Right lobe of liver (tissue), 4 donors: ENCODE measurements around the gene ABHD5.

ENCODE experiments used
- CTCF ChIP-seq, 4 donors: fragments of 200-600 bp in 3 of 4; fragments of 450-650 bp in 1 of 4; IDR thresholded peaks; one replicate each; pipeline versions ENCODE4 v1.5.1 to v1.8.0; 2016 to 2022; ENCODE audit warnings: antibody characterized with exemption in 4 of 4, mild to moderate bottlenecking in 2 of 4
- POLR2A ChIP-seq: fragments of 450-650 bp; IDR thresholded peaks from one replicate; pipeline ENCODE4 v1.6.1; 2017; ENCODE audit warnings: antibody characterized with exemption, mild to moderate bottlenecking
- donor health status: DM: no; HTN: no; CAD: no.
- donor health status: DM: no; HTN: no; CAD: no.
- donor health status: DM: no; HTN: yes; CAD: no.

DNA sequence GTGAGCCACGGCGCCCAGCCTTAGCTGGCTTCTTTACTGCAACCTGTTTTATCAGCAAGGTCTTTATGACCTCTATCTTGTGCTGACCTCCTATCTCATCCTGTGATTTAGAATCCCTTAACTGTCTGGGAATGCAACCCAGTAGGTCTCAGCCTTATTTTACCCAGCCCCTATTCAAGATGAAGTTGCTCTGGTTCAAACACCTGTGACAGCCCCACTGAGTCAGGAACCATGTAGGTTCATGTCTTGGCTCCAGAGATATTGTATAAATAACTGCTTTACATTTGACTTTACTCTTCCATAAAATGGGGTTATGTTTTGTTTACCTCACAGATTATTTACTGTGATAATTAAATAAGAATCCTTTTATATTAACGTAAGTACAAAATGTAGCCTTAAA, 41.8 kb upstream of the ABHD5 start:
- TF ChIP-seq CTCF (IDR thresholded peaks at IDR 0.05) (no peak), POLR2A (no peak)
